Chondrocyte (in vitro differentiated cells): ENCODE results near the gene MAPK8. TPM values are rescaled to one million over a fixed set of nuclear protein-coding genes. Genes with fewer than 3 reads are reported as not detected.

Experiments used
- DNase-seq: peaks from one replicate; pipeline ENCODE4 v3.0.0; 2021; ENCODE audit warnings: mixed read lengths, low spot score
- H3K27ac Mint-ChIP-seq: one replicate; pipeline ENCODE4 v1.8.0; 2021; ENCODE audit warnings: mild to moderate bottlenecking, moderate library complexity, mixed read lengths; ENCODE audit not compliant: unreplicated experiment
- H3K27me3 Mint-ChIP-seq: 2 replicates; pipeline ENCODE4 v1.8.0; 2021; ENCODE audit warnings: low read depth, mixed read lengths
- H3K36me3 Mint-ChIP-seq: 2 replicates; pipeline ENCODE4 v1.8.0; 2021; ENCODE audit warnings: low read depth, mixed read lengths
- H3K4me1 Mint-ChIP-seq: 2 replicates; pipeline ENCODE4 v1.8.0; 2021; ENCODE audit warnings: low read depth, mild to moderate bottlenecking, mixed read lengths
- H3K4me3 Mint-ChIP-seq: one replicate; pipeline ENCODE4 v1.8.0; 2021; ENCODE audit warnings: mild to moderate bottlenecking, moderate library complexity, mixed read lengths; ENCODE audit not compliant: unreplicated experiment
- H3K9me3 Mint-ChIP-seq: 2 replicates; pipeline ENCODE4 v1.8.0; 2021; ENCODE audit warnings: low read depth, mixed read lengths
- total RNA-seq: library from RNA; stranded (reverse); gene quantifications from 3 replicates; pipeline ENCODE4 v1.2.1, GENCODE V29; 2021
- TF ChIP-seq, protein P1 (sequence below): fragments of 200-600 bp; sonication (generic); IDR thresholded peaks from 2 replicates; pipeline ENCODE4 v1.5.0; 2021; ENCODE audit warnings: antibody characterized with exemption, mild to moderate bottlenecking, moderate library complexity

Gene MAPK8
- total RNA-seq, 1 donor from 2014 or later = 43.4 TPM

DNA sequence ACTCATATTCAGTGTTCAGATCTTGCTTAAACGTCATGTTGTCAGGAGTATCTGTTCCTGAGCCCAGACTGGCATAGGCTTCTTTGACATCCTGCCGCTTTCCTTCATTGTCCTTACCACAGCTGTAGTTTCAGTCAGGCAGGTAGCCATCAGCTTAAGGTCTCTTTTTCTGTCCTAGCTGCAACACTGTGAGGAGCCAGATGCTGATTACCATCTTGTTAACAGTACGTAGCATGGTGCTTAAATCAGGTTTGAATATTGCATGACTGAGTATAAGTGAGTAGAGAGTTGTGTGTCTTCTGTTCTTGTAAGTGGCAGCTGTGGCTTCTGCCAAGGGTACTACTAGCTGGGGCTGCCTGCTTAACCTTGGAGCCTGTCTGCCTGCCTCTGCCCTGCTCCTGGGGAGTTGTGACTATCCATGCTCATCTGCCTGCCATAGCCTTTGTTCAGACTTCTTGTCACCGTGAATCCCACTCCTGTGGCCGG is 92.6 kb downstream of the MAPK8 start:
- Mint-ChIP-seq H3K9me3 (no peaks in the 10 kb centered on the region), H3K27ac (no peak overlapping the region), H3K27me3 (no peaks in the 10 kb centered on the region), H3K4me3 (no peak overlapping the region), H3K36me3 (no peaks in the 10 kb centered on the region), H3K4me1 (peaks cover 21% of the 10 kb centered on the region)
- TF ChIP-seq, protein P1, sequence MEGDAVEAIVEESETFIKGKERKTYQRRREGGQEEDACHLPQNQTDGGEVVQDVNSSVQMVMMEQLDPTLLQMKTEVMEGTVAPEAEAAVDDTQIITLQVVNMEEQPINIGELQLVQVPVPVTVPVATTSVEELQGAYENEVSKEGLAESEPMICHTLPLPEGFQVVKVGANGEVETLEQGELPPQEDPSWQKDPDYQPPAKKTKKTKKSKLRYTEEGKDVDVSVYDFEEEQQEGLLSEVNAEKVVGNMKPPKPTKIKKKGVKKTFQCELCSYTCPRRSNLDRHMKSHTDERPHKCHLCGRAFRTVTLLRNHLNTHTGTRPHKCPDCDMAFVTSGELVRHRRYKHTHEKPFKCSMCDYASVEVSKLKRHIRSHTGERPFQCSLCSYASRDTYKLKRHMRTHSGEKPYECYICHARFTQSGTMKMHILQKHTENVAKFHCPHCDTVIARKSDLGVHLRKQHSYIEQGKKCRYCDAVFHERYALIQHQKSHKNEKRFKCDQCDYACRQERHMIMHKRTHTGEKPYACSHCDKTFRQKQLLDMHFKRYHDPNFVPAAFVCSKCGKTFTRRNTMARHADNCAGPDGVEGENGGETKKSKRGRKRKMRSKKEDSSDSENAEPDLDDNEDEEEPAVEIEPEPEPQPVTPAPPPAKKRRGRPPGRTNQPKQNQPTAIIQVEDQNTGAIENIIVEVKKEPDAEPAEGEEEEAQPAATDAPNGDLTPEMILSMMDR = no peak
- no peak for DNase-seq

DNA sequence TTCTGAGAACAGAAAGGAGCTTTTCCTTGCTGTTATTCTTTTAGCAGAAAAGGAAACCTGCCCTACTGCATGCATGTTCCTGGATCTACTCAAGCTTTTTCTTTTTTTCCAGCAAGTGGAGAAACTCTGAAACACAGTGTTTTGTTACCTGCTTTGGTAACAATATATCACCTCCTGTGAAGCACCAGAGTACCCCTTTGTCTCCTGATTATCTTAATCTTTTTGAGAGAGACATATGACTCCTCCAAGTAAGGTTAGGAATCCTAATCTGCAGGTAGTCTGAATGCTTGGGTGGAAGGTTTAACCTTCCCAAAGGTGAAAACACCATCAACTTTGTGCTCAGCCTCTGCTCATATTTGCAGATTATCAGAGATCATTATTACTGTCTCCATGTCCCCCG is 93.1 kb downstream of the MAPK8 start:
- Mint-ChIP-seq H3K9me3 (no peaks in the 10 kb centered on the region), H3K27ac (no peak overlapping the region), H3K36me3 (peaks cover under 1% of the 10 kb centered on the region), H3K4me1 (peaks cover 21% of the 10 kb centered on the region), H3K4me3 (no peak overlapping the region), H3K27me3 (no peaks in the 10 kb centered on the region)
- TF ChIP-seq, protein P1 = no peak
- no peak for DNase-seq

DNA sequence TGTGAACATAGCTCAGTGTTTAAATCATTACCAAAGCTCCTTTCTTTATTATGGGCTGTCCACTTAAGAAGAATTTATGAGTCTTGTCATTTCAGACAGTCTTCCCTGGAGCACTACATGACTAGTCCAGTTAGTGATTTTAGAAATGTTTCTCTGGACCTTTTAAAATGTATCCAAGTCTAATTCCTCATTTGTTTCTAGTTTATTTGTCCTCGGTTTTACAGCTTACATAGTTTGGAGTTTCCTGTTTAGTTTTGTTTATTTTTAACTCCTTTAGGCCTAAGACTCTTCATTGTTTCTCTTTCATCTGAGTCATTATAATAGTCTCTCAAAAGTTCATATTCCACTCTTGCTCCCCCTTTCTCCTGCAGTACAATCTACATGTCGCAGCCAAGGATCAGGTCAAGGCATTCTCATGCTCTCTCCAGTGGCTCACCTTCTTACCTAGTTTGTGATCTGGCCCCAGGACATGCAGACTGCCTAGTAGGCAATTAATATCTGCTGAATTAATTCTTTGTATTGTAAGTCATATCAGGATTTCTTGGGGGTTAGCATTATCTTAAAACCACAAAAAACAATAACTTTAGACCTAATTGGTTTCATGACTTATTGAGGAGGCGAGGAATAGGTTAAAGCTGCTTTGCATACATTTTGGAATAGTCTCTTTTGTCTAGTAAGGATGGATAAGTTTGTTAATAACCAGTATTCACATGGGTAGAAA is 93.8 kb downstream of the MAPK8 start:
- H3K4me3 Mint-ChIP-seq = no peak overlapping the region
- no peaks in the 10 kb centered on the region for H3K27me3 Mint-ChIP-seq
- H3K4me1 Mint-ChIP-seq = peaks cover 21% of the 10 kb centered on the region
- TF ChIP-seq, protein P1 = no peak
- peak overlapping the region; percentile 32 for H3K27ac Mint-ChIP-seq
- H3K9me3 Mint-ChIP-seq = no peaks in the 10 kb centered on the region
- no peak for DNase-seq
- peaks cover 2% of the 10 kb centered on the region for H3K36me3 Mint-ChIP-seq

DNA sequence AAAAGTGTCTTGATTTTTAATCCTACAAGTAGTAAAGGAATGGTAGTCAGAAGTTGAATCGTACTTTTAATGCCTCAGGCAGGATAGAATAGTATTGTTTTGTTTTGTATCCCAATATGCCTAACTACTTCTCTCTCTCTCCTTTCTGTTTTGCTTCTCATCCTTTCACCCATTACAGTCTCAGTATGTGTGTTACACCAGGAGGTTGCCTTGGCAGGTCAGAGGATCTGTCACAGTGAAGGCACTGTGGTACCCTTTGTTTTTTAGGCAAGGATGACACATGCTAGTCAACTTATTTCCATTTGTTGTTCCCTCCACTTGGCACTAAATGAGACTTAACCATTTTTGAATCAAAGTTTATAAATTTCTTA is 94.4 kb downstream of the MAPK8 start:
- no peak overlapping the region for H3K27ac Mint-ChIP-seq
- no peak overlapping the region for H3K4me3 Mint-ChIP-seq

DNA sequence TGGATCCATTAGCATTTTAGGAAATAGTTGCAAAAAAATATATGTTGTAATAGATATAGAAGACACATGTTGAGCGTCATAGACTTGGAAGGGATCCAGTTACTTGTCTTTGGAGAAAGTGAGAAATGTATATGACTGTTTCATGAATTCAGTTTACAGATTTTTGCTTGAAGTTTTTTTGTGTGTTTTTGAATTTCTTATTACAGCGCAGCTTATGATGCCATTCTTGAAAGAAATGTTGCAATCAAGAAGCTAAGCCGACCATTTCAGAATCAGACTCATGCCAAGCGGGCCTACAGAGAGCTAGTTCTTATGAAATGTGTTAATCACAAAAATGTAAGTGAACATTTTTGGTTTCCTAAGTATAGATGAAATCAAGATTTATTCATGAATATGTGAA is 98.2 kb downstream of the MAPK8 start:
- Mint-ChIP-seq H3K4me3 (no peak overlapping the region), H3K4me1 (peaks cover 19% of the 10 kb centered on the region), H3K36me3 (peaks cover 2% of the 10 kb centered on the region), H3K27ac (no peak overlapping the region), H3K9me3 (no peaks in the 10 kb centered on the region), H3K27me3 (no peaks in the 10 kb centered on the region)
- no peak for DNase-seq
- TF ChIP-seq, protein P1 = no peak

More for the DNA sequence above, 94.4 kb downstream of the MAPK8 start:
- Mint-ChIP-seq H3K36me3 (peaks cover 2% of the 10 kb centered on the region), H3K4me1 (peaks cover 22% of the 10 kb centered on the region), H3K27me3 (no peaks in the 10 kb centered on the region), H3K9me3 (no peaks in the 10 kb centered on the region)
- TF ChIP-seq, protein P1 = no peak
- DNase-seq = no peak
